Suprapubic skin (tissue), 4 donors: ENCODE measurements around the gene SLC37A1. TPM values are rescaled to one million over a fixed set of nuclear protein-coding genes. Genes with fewer than 3 reads are reported as not detected.

Experiments used
- DNase-seq, 2 donors: peaks; one replicate each; pipeline ENCODE4 v3.0.0-alpha.2; 2019; ENCODE audit warnings: low spot score in 2 of 2
- H3K27ac ChIP-seq: fragments of 200-600 bp; sonication (generic); one replicate; pipeline ENCODE4 v1.5.1; 2019
- H3K27me3 ChIP-seq: fragments of 200-600 bp; sonication (generic); one replicate; pipeline ENCODE4 v1.5.1; 2019
- H3K36me3 ChIP-seq: fragments of 200-600 bp; sonication (generic); one replicate; pipeline ENCODE4 v1.5.1; 2019
- H3K4me1 ChIP-seq: fragments of 200-600 bp; sonication (generic); one replicate; pipeline ENCODE4 v1.5.1; 2019
- H3K4me3 ChIP-seq: fragments of 200-600 bp; sonication (generic); one replicate; pipeline ENCODE4 v1.5.1; 2019; ENCODE audit warnings: mild to moderate bottlenecking
- H3K9me3 ChIP-seq: fragments of 200-600 bp; sonication (generic); one replicate; pipeline ENCODE4 v1.5.1; 2019
- CTCF ChIP-seq, 2 donors: fragments of 200-600 bp in 1 of 2; fragments of 450-650 bp in 1 of 2; sonication (generic) in 1 of 2; IDR thresholded peaks; one replicate each; pipeline ENCODE4 v1.5.1; 2016 to 2019; ENCODE audit warnings: antibody characterized with exemption in 2 of 2, mild to moderate bottlenecking in 1 of 2, moderate library complexity in 1 of 2
- EP300 ChIP-seq: sonication (generic); formaldehyde crosslinking; IDR thresholded peaks from one replicate; pipeline ENCODE4 v1.6.1; 2017; ENCODE audit warnings: antibody characterized with exemption
- POLR2A ChIP-seq, 2 donors: fragments of 450-650 bp; IDR thresholded peaks; one replicate each; pipeline ENCODE4 v1.6.1; 2017; ENCODE audit warnings: antibody characterized with exemption in 2 of 2, mild to moderate bottlenecking in 2 of 2, moderate library complexity in 2 of 2
- POLR2AphosphoS5 ChIP-seq, 3 donors: sonication (generic); formaldehyde crosslinking; IDR thresholded peaks; one replicate each; pipeline ENCODE4 v1.6.1; 2017; ENCODE audit warnings: antibody characterized with exemption in 3 of 3
- WGBS: methylation state at CpG from one replicate; pipeline ENCODE4 v1.1.5; 2018; 5-methylcytosine and 5-hydroxymethylcytosine counted together
- total RNA-seq, 4 donors: library from RNA; depleted of rRNA; stranded (reverse); fragments of >200 nt; gene quantifications; one replicate each; pipeline ENCODE4 v1.1.0, GENCODE V29; 2016

The SLC37A1 gene
- total RNA-seq, 4 donors from 2014 or later, result 10.2 to 23.1 (median 19.6) TPM

- Histone ChIP-seq H3K4me3 (no peak overlapping the region), H3K36me3 (peaks cover 65% of the 10 kb centered on the region), H3K4me1 (no peaks in the 10 kb centered on the region), H3K9me3 (no peaks in the 10 kb centered on the region), H3K27me3 (no peaks in the 10 kb centered on the region), H3K27ac (no peak overlapping the region)
- TF ChIP-seq POLR2AphosphoS5 (IDR thresholded peaks at IDR 0.05), result no peak
- no peak for TF ChIP-seq EP300
- no peak for TF ChIP-seq CTCF (IDR thresholded peaks at IDR 0.05)
- TF ChIP-seq POLR2A (IDR thresholded peaks at IDR 0.05), result no peak
- 89% methylated on average over 12 of the region's 16 CpGs for WGBS
- DNase-seq, result peak; percentile 44 to 50
These were observed 53.0 kb downstream of the SLC37A1 start for GRCh38 chr21:42566524-42567213.

DNA sequence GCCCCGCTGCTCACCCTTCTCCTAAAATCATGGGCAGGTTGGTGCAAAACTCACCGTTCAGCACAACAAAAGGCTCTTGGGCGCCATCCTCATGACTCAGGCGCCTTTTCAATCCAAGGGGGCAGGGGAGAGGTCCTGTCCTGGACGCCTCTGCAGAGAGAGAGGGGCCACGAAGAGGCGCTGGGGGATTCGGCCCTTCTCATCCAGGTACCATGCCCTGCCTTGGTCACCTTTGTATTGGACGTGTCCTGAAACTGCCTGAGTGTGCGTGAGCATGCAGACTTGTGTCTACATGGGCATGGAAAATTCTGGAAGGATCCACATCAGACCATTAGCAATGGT lies 53.5 kb downstream of the SLC37A1 start:
- no peaks in the 10 kb centered on the region for H3K9me3 ChIP-seq
- no peaks in the 10 kb centered on the region for H3K27me3 ChIP-seq
- H3K27ac ChIP-seq, result no peak overlapping the region
- H3K4me3 ChIP-seq, result no peak overlapping the region
- H3K36me3 ChIP-seq, result peaks cover 63% of the 10 kb centered on the region
- WGBS, result 98% methylated on average over 10 of the region's 10 CpGs
- DNase-seq, result peak; percentile 28 to 61
- H3K4me1 ChIP-seq, result no peaks in the 10 kb centered on the region
- TF ChIP-seq EP300, result no peak
- no peak for TF ChIP-seq CTCF (IDR thresholded peaks at IDR 0.05)
- no peak for TF ChIP-seq POLR2A (IDR thresholded peaks at IDR 0.05)
- no peak for TF ChIP-seq POLR2AphosphoS5 (IDR thresholded peaks at IDR 0.05)

DNA sequence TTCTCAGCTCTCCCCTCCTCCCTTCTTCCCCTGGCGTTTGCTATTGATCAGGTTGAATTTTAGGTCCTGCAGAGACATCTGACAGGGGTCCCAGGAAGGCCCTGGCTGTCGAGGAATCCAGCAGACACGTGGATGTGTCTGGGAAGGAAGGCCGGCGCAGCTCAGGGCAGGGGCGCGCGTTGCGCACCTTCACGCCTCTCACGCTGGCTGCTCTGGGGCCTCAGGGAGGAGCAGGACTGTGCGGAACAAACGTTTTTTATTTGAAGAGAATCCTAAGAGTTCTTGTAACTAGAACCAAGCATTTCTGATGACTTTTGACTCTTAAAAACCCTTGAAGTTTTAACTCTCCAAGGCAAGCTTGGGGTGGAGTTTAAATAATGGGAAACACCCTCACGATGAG lies 54.2 kb downstream of the SLC37A1 start:
- no peaks in the 10 kb centered on the region for H3K4me1 ChIP-seq
- DNase-seq, result peak; percentile 29 to 41
- no peak overlapping the region for H3K4me3 ChIP-seq
- no peak overlapping the region for H3K27ac ChIP-seq
- no peaks in the 10 kb centered on the region for H3K9me3 ChIP-seq
- peaks cover 57% of the 10 kb centered on the region for H3K36me3 ChIP-seq
- no peak for TF ChIP-seq POLR2A (IDR thresholded peaks at IDR 0.05)
- TF ChIP-seq EP300, result no peak
- no peak for TF ChIP-seq CTCF (IDR thresholded peaks at IDR 0.05)
- no peak for TF ChIP-seq POLR2AphosphoS5 (IDR thresholded peaks at IDR 0.05)
- no peaks in the 10 kb centered on the region for H3K27me3 ChIP-seq
- WGBS, result 90% methylated on average over 14 of the region's 14 CpGs

DNA sequence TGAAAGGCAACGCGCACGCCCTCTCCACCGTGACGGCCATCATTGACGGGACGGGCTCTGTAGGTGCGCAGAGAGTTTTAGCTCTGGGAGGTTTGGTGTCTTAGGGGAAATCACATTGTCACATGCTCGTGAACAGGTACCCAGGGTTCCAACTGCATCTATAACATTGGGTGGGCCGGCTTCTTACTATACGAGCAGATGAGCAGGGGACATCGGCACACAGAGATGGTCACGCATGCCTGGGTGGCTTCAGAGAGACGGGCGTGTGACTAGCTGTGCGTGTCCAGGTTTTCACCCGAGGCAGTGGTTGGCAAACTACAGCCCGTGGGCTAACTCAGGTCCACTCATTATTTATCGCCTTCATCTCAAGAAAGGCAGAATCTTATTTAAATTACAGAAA lies 54.7 kb downstream of the SLC37A1 start:
- WGBS, result 94% methylated on average over 18 of the region's 19 CpGs
- DNase-seq, result peak; percentile 16 to 44
- peaks cover 52% of the 10 kb centered on the region for H3K36me3 ChIP-seq

More for the DNA sequence above, 54.7 kb downstream of the SLC37A1 start:
- H3K27ac ChIP-seq, result no peak overlapping the region
- H3K27me3 ChIP-seq, result no peaks in the 10 kb centered on the region
- no peaks in the 10 kb centered on the region for H3K9me3 ChIP-seq
- TF ChIP-seq EP300 (no peak), POLR2AphosphoS5 (IDR thresholded peaks at IDR 0.05) (no peak), POLR2A (IDR thresholded peaks at IDR 0.05) (no peak), CTCF (IDR thresholded peaks at IDR 0.05) (no peak)
- no peaks in the 10 kb centered on the region for H3K4me1 ChIP-seq
- no peak overlapping the region for H3K4me3 ChIP-seq
